ENCODE data around the gene BRAT1.

- TF ChIP-seq CTCF (IDR thresholded peaks at IDR 0.05): no peak
- TF ChIP-seq POLR2AphosphoS5 (IDR thresholded peaks at IDR 0.05): no peak
- TF ChIP-seq POLR2A (IDR thresholded peaks at IDR 0.05): no peak
Measured at GRCh38 chr7:2542916-2543871, 12.1 kb downstream of the BRAT1 start.

All from sigmoid colon (tissue), 4 donors.